GM18517 (cell line): ENCODE results near the gene ZBP1.

Experiments used
- ATAC-seq: cut with Tn5 transposase; IDR thresholded peaks from one replicate; pipeline ENCODE4 v1.9.1; 2021; ENCODE audit warnings: mild to moderate bottlenecking, moderate library complexity; ENCODE audit not compliant: unreplicated experiment

Gene ZBP1

DNA sequence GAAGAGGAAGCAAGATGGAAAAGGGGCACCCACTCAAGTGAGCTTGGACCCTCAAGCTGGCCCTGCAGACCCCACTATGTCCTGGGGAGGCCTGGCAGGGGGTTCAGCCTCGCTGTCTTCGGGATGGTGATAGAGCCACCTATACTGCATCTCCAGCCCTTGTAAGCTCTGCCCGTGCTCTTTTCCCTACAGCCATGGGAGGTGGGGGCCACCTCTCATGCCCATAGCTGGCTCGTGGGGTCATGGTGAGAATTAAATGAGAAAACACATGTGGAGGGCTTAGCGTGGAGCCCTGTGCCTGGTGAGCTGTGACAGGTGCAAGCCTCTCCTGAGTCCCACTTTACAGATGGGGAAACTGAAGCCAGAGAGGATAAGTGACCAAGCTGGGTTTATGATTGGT, 31.6 kb downstream of the ZBP1 start:
- ATAC-seq, result no peak

DNA sequence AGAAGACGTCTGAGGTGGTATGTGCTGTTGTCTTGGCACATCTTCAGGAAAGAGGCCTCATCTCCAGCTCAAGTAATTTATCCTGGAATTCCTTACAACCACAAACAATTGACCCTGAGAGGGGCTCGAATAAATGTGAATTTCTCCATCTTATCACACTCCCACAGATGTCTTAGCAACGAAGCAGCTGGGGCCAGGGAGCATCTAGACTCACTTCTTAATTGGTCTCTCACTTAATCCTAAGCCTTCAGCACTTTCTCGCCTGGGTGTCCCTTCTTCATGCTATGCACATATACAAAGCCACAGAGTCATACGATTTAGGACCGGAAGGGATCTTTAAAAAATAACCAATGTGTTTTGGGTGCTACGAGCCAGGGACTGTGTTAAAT, 32.2 kb downstream of the ZBP1 start:
- no peak for ATAC-seq

DNA sequence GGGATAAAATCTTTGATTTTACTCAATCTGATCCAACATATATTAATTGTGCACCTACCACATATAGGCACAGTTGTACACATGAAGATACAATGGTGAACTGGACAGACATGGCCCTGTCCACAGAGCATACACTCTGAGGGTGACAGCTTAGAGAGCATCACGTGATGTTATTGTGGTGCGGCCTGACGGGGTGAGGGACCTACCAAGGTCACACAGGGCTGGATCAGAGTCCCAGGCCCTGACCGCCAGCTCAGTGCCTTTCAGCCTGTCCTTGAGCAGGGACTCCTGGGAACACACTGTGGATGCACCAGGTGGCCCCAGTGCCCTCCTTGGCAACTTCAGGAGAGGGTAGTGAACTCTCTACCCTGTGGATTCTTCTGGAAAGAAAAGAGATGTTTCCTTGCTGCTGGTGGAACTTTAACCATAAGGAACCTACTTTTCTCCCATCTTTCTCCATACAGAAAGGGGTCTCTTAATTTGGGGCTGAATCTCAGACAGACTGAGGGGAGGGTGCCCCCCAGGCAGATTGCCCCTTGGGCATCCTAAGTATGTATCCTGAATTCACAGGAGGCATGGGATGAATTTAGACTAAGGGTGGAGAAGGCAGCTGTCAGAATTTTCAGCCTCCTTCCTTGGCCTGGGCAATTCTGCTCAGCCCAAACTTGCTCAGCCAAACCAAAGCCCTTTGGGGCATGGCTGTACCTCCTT, 32.8 kb downstream of the ZBP1 start:
- ATAC-seq, result no peak

DNA sequence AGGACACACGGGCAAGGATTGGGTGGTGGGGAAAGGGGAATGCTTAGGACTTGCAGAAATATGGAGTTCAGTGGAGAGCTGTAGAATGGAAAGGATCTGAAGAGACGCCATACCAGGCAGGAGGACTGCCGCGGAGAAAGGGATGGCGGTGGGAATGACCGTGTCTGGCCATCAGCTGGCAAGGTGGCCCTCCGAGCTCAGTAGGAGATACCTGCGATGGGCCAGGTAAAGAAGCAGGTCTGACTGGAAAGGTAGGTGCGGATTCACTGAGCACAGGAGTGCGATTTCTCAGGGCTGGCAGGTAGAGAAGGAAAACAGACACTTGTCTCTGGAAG, 33.3 kb downstream of the ZBP1 start:
- ATAC-seq, result no peak

DNA sequence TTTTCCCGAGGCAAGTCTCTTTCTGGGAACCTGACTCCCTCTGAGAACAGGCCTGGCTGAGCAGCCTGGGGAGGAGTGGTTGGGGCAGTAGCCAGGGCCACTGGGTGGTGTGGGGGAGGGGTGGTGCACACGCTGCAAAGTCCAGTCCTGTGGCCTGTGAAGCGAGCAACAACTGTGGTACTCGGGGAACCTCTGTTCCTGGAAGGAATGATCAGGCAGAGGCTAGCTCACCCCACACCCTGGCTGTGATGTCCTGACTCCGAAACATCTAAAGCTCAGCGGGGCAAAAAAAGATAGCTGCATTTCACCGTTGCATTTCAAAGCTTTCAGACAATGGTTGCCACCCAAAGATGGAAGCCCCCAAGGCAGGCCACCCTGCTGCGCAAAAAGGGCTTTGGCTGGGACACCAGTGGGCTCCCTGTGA, 33.8 kb downstream of the ZBP1 start:
- no peak for ATAC-seq

DNA sequence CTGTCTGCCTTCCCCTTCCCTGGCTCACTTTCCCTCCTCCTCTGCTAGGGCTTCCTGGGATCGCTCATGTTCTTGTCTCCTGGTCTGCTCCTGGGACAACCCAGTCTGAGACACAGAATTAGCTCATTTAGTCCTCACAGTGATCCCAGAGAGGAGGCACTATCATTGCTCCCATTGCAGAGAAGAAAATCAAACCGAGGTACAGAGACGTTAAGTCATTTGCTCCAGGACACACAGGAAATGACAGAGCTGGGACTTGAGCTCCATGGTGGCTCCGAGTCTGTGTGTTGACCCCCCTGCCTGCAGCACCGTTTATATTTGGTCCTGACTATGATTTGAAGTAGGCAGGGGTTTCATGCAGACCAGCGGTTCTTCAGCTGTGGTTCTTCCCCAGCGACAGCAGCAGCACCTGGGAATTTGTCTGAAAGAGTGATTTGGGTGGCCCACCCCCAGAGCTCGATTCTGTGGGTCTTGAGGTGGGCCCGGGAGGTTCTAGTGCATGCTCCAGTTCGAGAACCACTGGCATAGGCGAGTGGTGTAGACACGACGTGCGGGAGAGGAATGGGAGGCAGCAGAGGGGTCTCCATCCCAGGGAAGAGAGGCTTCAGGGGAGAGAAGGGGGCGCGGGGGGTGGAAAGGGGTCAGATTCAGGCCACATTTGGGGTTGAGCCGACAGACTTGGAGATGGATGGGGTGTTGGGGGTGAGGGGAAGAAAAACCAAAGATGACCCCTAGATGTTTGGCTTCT, 34.6 kb downstream of the ZBP1 start:
- ATAC-seq, result no peak

DNA sequence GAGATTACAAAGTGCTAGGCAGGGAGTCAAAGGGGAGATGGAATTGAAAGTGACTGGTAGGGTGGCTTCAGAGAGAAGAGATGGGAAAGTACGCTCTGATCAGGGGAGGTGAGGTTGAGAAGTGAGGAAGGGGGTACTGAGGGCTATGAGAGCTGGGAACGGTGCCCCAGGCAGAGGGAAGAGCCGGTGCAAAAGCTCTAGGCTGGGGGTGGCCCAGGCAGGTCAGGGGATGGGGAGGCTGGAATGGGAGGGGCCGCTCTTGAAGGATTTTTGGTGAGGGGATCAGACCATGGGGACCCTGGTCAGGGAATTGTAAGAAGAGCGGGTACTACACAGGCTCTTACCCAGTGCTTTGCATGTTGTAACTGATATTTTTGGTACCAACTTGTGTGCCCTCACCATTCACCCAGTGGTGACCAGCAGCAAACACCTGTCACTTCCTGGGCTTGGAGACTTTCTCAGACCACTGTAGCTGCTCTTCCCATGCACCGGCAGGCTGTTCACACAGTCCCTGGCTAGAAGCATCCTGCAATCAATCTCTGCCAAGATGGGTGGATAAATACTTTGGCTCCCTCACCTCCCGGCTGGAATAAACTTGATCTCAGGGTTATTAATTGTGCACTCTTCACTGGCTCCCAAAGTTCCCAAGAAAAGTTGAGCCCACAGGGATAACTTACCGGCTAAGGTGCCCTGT, 35.3 kb downstream of the ZBP1 start:
- ATAC-seq, result no peak

DNA sequence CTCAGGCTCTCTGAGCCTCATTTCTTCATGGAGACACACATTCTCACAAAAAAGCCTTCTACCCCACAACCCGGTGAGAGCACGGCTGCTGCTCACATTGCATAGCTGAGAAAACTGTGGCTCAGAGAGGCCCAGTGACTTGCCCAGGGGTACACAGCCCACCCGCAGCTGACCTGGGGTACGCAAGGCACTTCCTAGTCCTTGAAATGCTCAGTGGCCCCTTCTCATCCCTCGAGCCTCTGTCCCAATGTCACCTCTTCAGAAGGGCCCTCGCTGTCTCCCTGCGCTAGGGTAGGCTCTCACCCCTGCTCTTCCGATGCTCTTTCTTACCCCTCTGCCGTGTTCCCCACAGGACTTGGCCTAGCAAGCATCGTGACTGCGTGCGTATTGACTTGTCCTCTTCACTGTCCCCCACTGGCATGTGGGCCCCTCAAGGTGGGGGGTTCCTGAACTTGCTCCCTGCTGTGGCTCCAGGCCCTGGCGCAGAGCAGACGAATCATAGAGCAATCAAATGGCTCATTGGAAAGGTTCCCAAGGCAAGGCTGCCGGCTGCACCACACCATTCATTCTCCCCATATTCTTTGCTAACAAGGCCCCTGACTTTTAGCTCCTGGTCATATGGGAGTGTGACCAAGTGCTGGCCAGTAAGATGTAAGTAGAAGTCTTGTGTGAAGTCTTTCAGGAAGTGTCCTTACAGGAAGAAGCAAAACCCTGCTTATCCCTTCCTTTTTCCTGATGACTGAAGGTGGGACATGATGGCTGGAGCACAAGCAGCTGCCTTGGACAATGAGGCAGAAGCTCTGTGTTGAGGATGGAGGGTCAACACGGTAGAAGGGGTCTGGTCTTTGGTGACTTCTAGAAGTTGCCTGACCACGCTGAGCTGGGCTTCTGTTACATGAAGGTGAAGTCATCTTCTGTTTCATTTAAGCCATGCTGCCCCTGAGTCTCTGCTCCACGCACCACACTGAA, 36.7 kb downstream of the ZBP1 start:
- no peak for ATAC-seq

DNA sequence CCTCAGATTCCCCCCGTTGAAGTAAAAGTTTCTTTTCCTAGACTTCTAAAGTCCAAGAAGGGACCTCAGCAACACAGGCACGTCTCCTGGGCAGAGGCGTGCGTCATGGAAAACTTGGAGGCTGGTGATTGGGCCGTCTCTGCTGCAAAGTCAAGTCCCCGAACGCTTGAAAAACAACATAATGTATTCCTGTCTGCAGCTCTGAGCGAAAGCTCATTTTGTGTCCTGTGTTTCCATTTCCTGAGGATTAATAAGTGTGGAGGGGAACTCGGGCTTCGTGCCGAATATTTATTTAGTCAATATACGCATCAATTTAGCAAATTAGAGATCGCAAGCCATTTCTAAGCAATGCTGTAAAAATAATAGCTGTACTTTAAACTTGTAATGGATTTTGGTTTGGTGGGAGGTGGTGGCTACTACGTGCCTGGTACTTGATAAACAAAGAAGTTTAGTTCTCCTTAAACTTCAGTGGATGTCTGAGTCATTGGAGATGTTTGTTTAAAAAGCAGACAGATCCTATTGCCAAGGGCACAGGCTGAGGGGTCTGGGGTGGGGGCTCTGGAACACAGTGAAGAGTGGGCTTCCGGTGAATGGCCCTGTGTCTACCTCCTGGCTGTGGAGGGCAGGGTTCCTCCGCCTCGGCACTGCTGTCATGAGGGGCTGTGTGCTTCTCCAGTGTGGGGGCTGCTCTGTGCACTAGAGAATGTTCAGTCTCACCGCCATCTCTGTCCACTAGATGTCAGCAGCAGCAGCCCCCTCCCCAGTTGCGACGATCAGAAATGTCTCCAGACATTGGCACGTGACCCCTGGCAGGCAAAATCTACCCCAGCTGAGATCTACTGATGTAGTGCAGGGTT, 37.6 kb downstream of the ZBP1 start:
- no peak for ATAC-seq

DNA sequence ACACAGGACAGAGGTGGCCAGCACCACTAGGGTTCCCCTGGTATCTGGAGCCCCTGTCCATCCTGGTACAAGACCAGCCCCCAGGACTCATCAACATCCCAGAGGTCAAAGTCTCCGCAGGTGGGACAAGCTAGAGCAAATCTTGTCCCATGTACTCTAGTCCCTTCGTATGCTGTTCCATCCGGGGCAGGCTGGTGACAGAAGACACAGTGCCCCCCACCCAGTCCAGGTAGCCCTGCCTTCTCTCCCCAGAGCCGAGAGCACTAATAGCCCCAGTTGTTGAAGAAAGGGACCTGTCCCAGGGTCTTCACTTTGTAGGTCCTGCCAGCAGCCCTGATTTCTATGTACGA, 38.2 kb downstream of the ZBP1 start:
- ATAC-seq, result no peak

DNA sequence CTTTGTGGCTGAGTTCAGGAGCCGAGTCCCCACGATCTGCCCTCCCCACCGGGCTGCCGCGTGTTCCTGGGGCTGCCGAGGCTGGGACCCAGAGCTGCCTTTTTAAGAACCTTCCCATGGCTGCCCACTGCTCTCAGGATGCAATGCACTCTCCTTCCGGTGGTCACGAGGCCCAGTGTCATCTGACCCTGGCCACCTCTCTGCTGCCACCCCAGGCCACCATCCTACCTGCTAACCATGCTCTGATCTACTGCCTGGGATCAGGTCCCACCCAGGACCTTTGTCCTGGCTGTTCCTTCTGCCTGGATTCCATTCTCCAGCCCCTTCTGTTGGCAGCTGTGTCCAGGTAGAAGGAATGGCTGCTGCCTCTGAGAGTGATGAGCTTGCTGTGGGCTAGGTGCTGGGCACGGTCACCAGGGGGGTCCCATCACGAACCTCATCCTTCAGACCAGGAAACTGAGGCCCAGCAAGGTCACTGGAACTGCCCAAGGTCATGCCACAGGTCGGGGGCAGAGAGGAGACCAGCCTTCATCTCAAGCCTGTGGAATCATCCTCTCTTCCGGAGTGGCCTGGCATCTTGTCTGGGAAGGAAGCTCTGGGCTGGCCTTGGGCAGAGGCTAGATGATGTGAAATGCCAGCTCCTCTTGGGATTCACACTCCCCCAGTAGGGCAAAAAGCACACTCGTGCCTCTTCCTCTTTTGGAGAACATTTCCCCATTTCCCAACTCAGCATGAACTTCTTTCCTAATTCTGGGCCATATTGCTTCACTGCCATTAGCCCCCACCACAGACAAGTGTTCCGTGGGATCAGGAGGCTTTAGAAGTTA, 38.8 kb downstream of the ZBP1 start:
- ATAC-seq, result no peak

DNA sequence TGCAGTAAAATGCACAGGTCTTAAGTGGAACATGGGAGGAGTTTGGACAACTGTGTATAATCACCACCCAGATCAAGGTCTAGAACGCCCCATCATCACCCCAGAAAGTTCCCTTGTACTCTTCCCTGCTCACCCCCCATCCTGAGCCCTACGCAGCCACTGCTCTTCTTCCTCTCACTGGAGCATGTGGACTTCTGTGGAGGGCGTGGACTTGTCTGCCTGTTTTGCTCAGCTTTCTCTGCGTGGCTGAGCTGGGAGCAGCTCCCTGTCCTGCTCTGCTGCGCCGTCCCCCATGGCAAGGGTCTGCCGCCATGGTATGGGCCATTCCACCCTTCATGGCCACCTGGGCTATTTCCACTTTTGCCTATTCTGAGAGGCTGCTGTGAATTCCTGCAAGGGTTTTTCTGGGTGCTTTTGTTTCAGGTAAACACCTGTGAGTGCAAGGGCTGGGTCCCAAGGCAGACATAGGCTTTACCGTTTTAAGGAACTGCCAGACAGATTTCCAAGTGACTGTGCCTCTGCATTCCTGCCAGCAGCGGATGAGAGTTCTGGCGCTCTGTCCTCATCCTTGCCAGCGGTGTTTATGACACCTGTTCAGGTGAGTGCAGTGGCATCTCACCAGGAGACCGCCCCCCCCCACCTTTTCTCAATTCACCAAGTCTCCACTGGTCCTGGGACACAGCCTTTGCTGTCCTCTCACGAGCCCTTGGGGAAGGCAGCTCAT, 39.6 kb downstream of the ZBP1 start:
- no peak for ATAC-seq

DNA sequence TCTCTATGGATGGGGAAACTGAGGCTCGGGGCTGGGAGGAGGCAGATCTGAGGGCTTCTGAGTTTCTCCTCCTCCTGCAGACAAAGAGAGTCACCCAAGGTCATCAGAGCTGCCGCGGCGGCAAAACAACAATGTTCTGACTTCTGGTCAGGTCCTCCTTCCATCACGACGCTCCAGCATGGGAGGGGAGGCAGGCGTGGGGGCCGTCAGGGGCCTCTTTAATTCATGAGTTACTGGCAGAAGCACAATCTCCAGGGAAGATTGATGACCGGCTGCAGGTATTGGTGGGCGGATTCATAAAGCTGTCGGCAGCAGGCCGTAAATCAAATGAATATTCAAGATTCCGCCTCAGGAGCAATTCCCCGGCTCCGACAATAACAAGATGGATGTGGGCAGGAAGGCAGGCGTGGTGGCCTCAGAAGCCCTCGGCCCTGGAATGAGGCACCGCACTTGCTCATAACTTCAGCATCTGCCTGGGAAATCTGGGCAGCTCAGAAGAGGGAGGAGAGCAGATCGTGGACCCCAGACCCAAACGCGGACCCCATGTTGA, 40.3 kb downstream of the ZBP1 start:
- no peak for ATAC-seq

DNA sequence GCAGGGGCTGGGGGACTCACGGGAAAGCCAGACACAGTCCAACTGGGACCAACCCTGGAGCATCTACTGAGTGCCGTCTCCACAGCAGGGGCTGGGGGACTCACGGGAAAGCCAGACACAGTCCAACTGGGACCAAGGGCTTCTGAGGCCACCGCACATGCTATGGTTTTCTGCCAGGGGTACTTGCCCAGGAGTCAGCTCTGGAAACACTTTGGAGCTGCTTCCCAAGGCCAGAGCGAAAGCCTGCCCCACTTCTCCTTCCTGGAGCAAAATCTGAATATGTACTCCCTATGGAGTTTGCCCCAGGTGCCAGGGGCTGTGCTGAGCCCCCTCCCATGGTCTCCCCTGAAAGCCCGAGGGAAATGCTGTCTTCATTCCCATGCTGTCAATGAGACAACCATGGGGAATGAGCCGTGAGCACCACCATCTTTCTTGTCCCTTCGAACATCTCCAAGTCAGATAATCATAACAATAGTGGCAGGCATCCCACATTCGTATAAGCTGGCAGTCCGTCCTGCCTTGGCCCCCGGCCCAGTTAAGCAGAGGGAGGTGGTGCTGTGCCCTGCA, 40.8 kb downstream of the ZBP1 start:
- no peak for ATAC-seq

DNA sequence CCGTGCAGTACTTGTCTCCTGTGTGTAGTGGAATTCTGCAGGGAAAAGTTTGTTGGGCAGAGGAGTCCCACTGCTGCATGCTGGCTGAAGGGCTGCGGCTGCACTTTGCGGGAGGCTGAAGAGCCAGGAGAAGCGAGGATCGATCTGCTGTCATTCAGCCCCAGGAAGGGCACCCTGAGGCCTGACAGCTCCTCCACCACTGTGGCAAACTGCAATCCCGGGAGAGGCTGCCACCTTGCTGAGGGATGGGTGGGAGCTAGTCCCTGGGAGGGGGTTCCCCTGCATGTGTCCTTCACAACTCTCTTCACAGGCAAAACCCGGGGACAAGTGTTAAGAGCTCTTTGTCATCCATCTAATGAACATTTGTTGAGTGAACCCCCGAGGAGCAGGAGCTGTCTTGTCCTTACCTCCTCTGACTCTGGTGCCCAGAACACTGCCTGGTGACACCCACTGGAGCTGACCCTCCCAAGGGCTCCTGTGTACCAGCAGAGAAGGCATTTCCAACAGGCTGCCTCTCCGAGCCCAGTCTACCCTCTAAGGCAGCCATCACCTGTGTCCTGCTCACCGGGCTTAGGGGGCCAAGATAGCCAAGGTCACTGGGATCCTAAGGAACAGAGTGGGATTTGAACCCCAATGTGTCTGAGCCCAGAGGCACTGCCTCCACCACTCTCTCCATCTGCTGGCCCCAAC, 41.6 kb downstream of the ZBP1 start:
- ATAC-seq, result no peak

DNA sequence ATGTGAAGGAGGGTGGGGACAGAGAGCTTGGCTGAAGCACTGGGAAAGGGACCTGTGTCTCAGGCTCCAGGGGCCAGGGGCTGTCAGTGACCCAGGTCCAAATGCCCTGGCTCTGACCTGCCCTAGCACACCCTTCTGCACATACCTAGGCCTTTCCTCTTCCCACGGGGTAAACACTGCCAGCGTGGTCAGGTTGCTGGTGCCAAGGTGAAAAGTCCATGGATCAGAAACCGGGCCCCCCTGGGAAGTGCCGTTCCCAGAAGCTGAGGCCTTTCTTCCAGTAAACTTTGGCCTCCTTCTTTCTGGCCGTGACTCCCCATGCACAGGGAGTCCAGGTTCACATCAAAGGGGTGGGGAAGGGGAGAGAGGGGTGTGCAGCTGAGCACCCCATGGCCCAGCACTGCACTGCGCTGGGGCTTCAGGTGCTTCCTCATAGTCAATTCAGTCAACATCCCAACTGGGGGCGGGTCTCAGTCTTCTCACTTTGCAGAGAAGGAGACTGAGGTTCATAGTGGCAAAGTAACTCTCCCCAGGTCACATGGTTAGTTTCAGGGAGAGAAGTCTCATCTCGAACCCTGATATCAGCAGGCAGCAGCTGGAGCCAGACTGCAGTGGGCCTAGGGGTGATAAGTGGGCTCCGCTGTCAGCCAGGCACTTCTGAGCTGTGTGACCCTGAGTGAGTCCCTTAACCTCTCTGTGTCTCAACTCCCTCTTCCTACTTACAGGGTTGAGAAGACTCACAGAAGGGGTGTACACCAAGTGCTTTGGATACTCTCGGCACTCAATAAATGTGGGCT, 42.3 kb downstream of the ZBP1 start:
- no peak for ATAC-seq
